ENCODE measurements around the gene DNAL4. TPM values are rescaled to one million over a fixed set of nuclear protein-coding genes. Genes with fewer than 3 reads are reported as not detected.

DNAL4 gene
- total RNA-seq, 2 donors from 2014 or later = 11.4 to 13.8 TPM

GRCh38 chr22:38742176-38742942 is 51.6 kb downstream of the DNAL4 start:
- Histone ChIP-seq H3K27me3 (no peaks in the 10 kb centered on the region), H3K27ac (no peak overlapping the region), H3K36me3 (replicated peaks in 1 of 2; ENCODE audit: insufficient read depth in 1 of 2, low read depth in 2 of 2) (peaks cover 40 to 79% of the 10 kb centered on the region in 2 donors), H3K4me1 (no peaks in the 10 kb centered on the region), H3K4me3 (no peak overlapping the region), H3K9me3 (no peaks in the 10 kb centered on the region)
- 90 to 96% methylated on average over 20 to 25 of the region's 25 CpGs for WGBS, 2 donors
- no peak for DNase-seq
- intact Hi-C loops (cut with DNase I) = no loop called here
- TF ChIP-seq POLR2A (IDR thresholded peaks at IDR 0.05) (no peak), CTCF (IDR thresholded peaks at IDR 0.05) (no peak)
- ATAC-seq = no peak

- no peak for DNase-seq
- 92 to 97% methylated on average over 6 to 10 of the region's 10 CpGs for WGBS, 2 donors
- TF ChIP-seq CTCF (IDR thresholded peaks at IDR 0.05) (no peak), POLR2A (IDR thresholded peaks at IDR 0.05) (no peak)
These were observed 52.4 kb downstream of the DNAL4 start for GRCh38 chr22:38741576-38741975.

GRCh38 chr22:38741166-38741565 is 52.8 kb downstream of the DNAL4 start:
- no peaks in the 10 kb centered on the region for H3K27me3 ChIP-seq
- DNase-seq (no peak), ATAC-seq (no peak)
- no peaks in the 10 kb centered on the region for H3K4me1 ChIP-seq
- H3K36me3 ChIP-seq (replicated peaks in 1 of 2; ENCODE audit: insufficient read depth in 1 of 2, low read depth in 2 of 2) = peaks cover 42 to 78% of the 10 kb centered on the region in 2 donors
- TF ChIP-seq CTCF (IDR thresholded peaks at IDR 0.05) = no peak
- TF ChIP-seq POLR2A (IDR thresholded peaks at IDR 0.05) = no peak
- intact Hi-C loops (cut with DNase I) = no loop called here
- 93 to 100% methylated on average over 1 to 9 of the region's 9 CpGs for WGBS, 2 donors
- no peak overlapping the region for H3K27ac ChIP-seq
- H3K9me3 ChIP-seq = no peaks in the 10 kb centered on the region
- H3K4me3 ChIP-seq = no peak overlapping the region

More at GRCh38 chr22:38741576-38741975, 52.4 kb downstream of the DNAL4 start:
- ATAC-seq = no peak
- no peaks in the 10 kb centered on the region for H3K4me1 ChIP-seq
- peaks cover 42 to 78% of the 10 kb centered on the region in 2 donors for H3K36me3 ChIP-seq (replicated peaks in 1 of 2; ENCODE audit: insufficient read depth in 1 of 2, low read depth in 2 of 2)
- H3K9me3 ChIP-seq = no peaks in the 10 kb centered on the region
- no peaks in the 10 kb centered on the region for H3K27me3 ChIP-seq
- H3K4me3 ChIP-seq = no peak overlapping the region
- intact Hi-C loops (cut with DNase I) = no loop called here
- no peak overlapping the region for H3K27ac ChIP-seq

- no peak for ATAC-seq
- TF ChIP-seq CTCF (IDR thresholded peaks at IDR 0.05) (no peak), POLR2A (IDR thresholded peaks at IDR 0.05) (no peak)
- 86% methylated on average over 8 of the region's 8 CpGs for WGBS, 2 donors
- no peak overlapping the region for H3K27ac ChIP-seq
- H3K4me3 ChIP-seq = no peak overlapping the region
- no peaks in the 10 kb centered on the region for H3K27me3 ChIP-seq
- intact Hi-C loops (cut with DNase I) = no loop called here
- peaks cover 4% of the 10 kb centered on the region for H3K4me1 ChIP-seq
- H3K9me3 ChIP-seq = no peaks in the 10 kb centered on the region
- peaks cover 42 to 81% of the 10 kb centered on the region in 2 donors for H3K36me3 ChIP-seq (replicated peaks in 1 of 2; ENCODE audit: insufficient read depth in 1 of 2, low read depth in 2 of 2)
- no peak for DNase-seq
These were observed 53.2 kb downstream of the DNAL4 start for GRCh38 chr22:38740754-38741153.
